HepG2 (cell line): ENCODE results near the gene CTU2.

Source experiments
- BCL6 ChIP-seq: IDR thresholded peaks from 2 replicates; pipeline ENCODE4 v1.6.1; 2016; ENCODE audit warnings: missing genetic modification reagents, missing compliant biosample characterization
- BHLHE40 ChIP-seq: IDR thresholded peaks from 2 replicates; pipeline ENCODE4 v1.6.1; 2011; ENCODE audit warnings: low read length, improper control_type of control experiment
- CTCF ChIP-seq: sonication (generic); formaldehyde crosslinking; IDR thresholded peaks from 2 replicates; pipeline ENCODE4 v1.5.0; 2020; ENCODE audit warnings: mild to moderate bottlenecking, missing genetic modification reagents, moderate library complexity
- ETV6 ChIP-seq: sonication (generic); formaldehyde crosslinking; conservative IDR thresholded peaks from 2 replicates; pipeline ENCODE4 v1.4.0; 2020; ENCODE audit warnings: missing genetic modification reagents
- MAZ ChIP-seq, 2 experiments: sonication (generic) in 1 of 2; formaldehyde crosslinking in 1 of 2; IDR thresholded peaks; 2 replicates each; pipeline versions ENCODE4 v1.5.0 to v1.6.1; 2012 to 2020; ENCODE audit warnings: low read depth in 2 of 2, mild to moderate bottlenecking in 2 of 2, borderline replicate concordance in 1 of 2, improper control_type of control experiment in 1 of 2, low read length in 1 of 2, missing genetic modification reagents in 1 of 2, moderate library complexity in 1 of 2
- NFIC ChIP-seq: IDR thresholded peaks from 2 replicates; pipeline ENCODE4 v1.6.1; 2012; ENCODE audit warnings: mild to moderate bottlenecking, low read length, inconsistent platforms
- POLR2A ChIP-seq, 2 experiments: IDR thresholded peaks; 2 replicates each; pipeline ENCODE4 v1.6.1; 2011; ENCODE audit warnings: low read depth in 2 of 2, low read length in 2 of 2, mild to moderate bottlenecking in 1 of 2, moderate library complexity in 1 of 2; ENCODE audit not compliant: insufficient read depth in 1 of 2
- RAD21 ChIP-seq: fragments of 450-650 bp; formaldehyde crosslinking; IDR thresholded peaks from 2 replicates; pipeline ENCODE4 v1.5.0; 2020; ENCODE audit warnings: mild to moderate bottlenecking
- RBM22 ChIP-seq: fragments of 200-400 bp; formaldehyde crosslinking; optimal IDR thresholded peaks from 2 replicates; pipeline ENCODE3; 2017; ENCODE audit warnings: mild to moderate bottlenecking, low read length, moderate library complexity
- RNF219 ChIP-seq: sonication (generic); formaldehyde crosslinking; IDR thresholded peaks from 2 replicates; pipeline ENCODE4 v1.5.0; 2020; ENCODE audit warnings: mild to moderate bottlenecking, missing genetic modification reagents
- SUZ12 ChIP-seq: fragments of 150-350 bp; IDR thresholded peaks from 2 replicates; pipeline ENCODE4 v1.6.1; 2014; ENCODE audit warnings: low read depth, low read length
- ZKSCAN1 ChIP-seq: fragments of 150-350 bp; IDR thresholded peaks from 2 replicates; pipeline ENCODE4 v1.6.1; 2014; ENCODE audit warnings: low read length

GRCh38 chr16:88718178-88718577 lies 11.9 kb downstream of the CTU2 start:
- TF ChIP-seq RBM22 = peak; percentile 13
- no peak for TF ChIP-seq BCL6 (CRISPR knock-in tag)
- TF ChIP-seq POLR2A (IDR thresholded peaks at IDR 0.05; ENCODE audit: insufficient read depth in 1 of 2, low read depth in 2 of 2, low read length in 2 of 2) = no peak
- no peak for TF ChIP-seq RAD21 (CRISPR knock-in tag)
- TF ChIP-seq NFIC = no peak
- TF ChIP-seq ETV6 (CRISPR knock-in tag) = no peak
- no peak for TF ChIP-seq CTCF (CRISPR knock-in tag)
- no peak for TF ChIP-seq BHLHE40
- no peak for TF ChIP-seq SUZ12
- TF ChIP-seq MAZ (IDR thresholded peaks at IDR 0.05; ENCODE audit: borderline replicate concordance, low read depth, low read length) = no peak
- no peak for TF ChIP-seq MAZ (CRISPR knock-in tag; IDR thresholded peaks at IDR 0.05; ENCODE audit: low read depth)
- TF ChIP-seq ZKSCAN1 = no peak
- TF ChIP-seq RNF219 = no peak
